GM19397 (cell line): ENCODE measurements around the gene SLC6A18.

Experiments used
- ATAC-seq: cut with Tn5 transposase; IDR thresholded peaks from one replicate; pipeline ENCODE4 v1.9.1; 2021; ENCODE audit warnings: mild to moderate bottlenecking, moderate library complexity; ENCODE audit not compliant: unreplicated experiment

SLC6A18 gene

GRCh38 chr5:1187234-1187949 lies 37.8 kb upstream of the SLC6A18 start:
- no peak for ATAC-seq

- ATAC-seq: no peak
These were observed 37.2 kb upstream of the SLC6A18 start for GRCh38 chr5:1187950-1188334.

- ATAC-seq: no peak
These were observed 36.7 kb upstream of the SLC6A18 start for GRCh38 chr5:1188464-1188863.

DNA sequence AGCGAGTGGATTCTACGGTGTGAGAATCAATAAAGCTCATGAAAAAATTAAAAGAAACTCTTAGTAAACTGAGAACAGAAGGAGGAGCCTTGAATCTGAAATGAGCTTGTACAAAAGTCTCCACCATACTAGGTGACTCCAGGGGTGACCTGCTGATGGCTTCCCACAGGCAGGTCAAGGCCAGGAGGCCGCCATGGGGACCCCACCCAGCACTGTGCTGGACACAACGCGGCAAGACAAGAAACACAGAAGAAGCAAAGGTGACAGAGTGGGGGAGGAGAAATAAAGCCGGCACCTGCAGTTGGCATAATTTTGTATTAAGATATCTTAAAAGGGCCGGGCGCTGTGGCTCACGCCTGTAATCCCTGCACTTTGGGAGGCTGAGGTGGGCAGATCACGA lies 35.9 kb upstream of the SLC6A18 start:
- ATAC-seq: no peak

DNA sequence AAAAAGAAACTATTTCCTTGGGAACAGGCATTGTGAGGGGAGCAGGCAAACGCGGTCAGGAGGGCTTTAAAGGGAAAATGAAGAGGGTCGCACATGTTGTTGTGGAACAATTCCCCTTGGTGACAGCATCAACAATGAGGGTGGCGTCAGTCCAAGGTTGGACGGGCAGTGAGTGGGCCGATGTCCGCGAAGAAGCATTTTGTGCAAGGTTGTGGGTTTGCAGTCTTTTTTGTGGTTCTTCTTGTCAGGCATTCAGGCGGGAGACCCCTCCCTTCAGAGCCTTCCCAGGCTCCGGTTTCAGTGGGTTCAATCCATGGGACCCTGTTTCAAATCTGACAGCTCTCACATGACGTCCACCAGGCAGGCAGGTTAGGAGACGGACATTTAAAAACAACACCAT lies 34.9 kb upstream of the SLC6A18 start:
- ATAC-seq: no peak

DNA sequence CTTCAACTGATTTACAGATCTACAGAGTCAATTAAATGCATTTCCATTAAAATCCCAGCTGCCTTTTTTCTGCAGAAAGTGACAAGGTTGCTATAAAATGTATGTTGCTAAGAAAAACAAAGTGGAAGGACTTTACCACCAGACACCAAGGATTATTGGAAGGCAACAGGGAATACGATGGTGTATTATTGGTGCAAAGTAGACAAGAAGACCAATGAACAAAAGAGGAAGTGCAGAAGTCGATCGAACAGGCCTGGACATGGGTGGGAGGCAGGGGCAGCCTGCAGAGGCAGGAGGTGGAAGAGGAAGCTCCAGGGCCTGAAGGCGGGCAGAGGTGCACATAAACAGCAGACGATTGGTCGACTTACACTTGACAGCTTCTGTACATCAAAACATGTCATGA lies 34.3 kb upstream of the SLC6A18 start:
- no peak for ATAC-seq

DNA sequence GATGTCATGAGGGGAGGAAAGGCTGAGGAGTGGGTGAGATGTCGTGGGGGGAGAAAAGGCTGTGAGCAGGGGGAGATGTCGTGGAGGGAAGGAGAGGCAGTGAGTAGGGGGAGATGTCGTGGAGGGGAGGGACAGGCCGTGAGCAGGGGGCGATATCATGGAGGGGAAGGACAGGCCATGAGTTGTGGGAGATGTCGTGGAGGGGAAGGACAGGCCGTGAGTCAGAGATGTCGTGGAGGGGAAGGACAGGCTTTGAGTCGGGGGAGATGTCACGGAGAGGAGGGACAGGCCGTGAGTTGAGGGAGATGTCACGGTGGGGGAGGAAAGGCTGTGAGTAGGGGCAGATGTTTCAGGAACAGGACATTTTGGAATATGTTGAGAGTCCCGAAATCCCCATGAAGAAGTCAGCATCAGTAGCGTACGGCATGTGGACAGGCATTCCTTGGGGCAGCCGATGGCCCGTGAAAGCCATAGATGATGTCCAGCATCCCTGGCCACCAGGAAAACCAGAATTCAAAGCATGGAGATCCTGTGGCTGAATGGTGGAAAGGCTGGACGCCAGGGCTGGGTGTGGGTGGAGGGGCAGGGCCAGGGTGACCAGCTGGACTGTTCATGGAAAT lies 32.1 kb upstream of the SLC6A18 start:
- ATAC-seq: no peak

- no peak for ATAC-seq
These were observed 31.6 kb upstream of the SLC6A18 start for GRCh38 chr5:1193591-1193985.

- ATAC-seq: no peak
These were observed 30.8 kb upstream of the SLC6A18 start for GRCh38 chr5:1194378-1194777.

GRCh38 chr5:1195439-1195838 lies 29.7 kb upstream of the SLC6A18 start:
- ATAC-seq: no peak

DNA sequence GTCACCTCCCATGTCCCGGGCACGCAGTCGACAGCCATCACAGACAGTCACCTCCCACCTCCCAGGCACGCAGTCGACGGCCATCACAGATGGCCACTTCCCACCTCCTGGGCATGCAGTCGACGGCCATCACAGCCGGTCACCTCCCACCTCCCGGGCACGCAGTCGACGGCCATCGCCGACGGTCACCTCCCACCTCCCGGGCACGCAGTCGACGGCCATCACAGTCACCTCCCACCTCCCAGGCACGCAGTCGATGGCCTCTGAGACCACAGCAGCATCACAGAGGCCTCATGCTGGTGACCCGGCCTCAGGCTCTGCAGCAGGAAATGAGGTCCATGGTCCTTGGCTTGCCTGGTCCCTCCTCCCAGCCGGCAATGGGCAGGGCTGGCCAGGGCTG lies 29.3 kb upstream of the SLC6A18 start:
- no peak for ATAC-seq

DNA sequence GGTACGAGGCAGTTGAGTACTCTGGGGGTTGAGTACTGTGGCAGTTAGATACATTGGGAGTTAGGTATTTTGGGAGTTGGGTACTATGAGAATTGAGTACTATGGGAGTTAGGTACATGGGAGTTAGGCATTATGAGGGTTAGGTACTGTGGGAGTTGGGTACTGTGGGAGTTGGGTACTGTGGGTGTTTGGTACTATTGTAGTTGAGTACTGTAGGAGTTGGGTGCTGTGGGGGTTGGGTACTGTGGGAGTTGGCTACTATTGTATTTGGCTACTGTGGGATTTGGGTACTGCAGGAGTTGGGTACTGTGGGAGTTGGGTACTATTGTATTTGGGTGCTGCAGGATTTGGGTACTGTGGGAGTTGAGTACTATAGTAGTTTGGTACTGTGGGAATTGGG lies 28.6 kb upstream of the SLC6A18 start:
- ATAC-seq: no peak

- ATAC-seq: no peak
These were observed 27.1 kb upstream of the SLC6A18 start for GRCh38 chr5:1197876-1198666.

DNA sequence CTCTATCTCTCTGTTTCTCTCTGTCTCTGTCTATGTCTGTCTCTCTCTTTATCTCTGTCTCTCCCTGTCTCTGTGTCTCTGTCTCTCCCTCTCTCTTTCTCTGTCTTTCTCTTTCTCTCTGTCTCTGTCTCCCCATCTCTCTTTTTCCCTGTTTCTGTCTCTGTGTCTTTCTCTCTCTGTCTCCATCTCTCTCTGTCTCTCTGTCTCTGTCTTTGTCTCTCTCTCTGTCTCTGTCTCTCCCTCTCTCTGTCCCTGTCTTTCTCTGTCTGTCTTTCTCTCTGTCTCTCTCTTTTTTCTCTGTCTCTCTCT lies 25.9 kb upstream of the SLC6A18 start:
- ATAC-seq: no peak

DNA sequence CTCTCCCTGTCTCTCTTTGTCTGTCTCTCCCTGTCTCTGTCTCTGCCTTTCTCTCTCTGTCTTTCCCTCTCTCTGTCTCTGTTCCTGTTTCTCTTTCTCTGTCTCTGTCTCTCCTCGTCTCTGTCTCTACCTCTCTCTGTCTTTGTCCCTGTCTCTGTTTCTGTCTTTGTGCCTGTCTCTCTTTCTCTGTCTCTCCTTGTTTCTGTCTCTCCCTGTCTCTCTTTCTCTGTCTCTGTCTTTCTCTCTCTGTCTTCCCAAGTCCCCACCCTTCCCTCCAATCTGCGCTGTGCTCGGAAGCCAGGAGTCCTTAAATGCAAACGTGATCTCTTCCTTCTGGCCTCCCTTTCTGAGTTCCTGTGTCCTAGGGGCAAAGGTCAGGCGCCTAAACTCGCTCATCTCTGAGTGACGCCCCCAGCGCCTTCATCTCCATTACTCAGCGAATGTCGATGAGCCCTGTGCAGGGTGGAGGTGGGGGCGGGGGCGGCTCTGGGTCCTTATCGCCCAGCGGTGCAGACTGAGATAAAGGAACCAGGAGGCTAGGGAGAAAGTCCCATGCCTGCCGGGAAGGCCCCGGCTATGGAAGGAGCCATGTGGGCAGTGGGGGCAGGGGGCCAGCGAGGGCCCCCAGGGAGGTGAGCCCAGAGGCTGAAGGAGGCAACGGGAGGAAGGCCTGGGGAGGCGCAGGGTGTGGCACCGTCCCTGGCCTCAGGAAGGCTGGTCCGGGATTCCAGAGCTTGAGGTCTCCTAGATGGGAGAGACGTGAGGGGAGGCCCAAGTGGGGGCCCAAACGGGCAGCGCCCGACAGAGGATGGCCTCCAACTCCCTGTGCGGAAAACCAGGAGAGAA lies 25.3 kb upstream of the SLC6A18 start:
- no peak for ATAC-seq

DNA sequence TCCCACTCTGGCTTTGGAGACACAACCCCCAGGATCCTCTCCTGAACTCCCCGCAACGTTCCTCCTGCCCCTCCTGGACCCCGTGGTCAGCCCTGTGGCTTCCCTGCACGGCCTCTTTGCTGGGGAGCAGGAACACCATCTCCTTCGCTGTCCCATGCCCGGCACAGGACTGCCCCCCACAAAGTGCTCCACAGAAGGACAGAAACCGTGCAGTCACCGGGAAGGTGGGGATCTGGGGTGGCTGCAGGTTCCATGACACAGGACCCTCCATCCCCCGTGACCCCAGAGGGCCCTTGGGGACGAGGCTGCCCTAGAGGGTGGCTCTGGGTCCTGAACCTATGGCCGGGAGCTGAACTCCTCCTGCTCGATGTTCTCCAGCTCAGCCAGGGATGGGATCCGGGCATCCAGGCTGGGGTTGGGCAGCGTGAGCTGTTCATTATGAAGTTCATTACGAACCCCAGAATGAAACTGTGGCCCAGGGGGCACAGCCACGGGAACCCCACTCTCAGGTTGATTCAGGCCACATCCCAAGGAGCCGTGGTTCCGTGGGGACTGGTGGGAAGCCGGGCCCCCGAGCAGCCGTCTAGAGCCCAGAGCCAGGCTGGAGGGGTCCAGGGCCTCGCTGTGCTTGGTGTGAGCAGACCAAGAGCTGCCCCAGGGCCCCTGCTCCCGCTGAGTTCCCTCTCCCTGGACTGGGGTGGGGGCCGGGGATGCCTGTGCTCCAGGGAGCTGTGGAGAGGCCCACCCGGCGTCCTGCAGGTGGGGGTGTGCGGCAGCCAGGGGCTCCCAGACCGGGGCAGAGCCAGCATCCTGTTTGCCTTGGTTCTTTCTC lies 24.5 kb upstream of the SLC6A18 start:
- no peak for ATAC-seq

DNA sequence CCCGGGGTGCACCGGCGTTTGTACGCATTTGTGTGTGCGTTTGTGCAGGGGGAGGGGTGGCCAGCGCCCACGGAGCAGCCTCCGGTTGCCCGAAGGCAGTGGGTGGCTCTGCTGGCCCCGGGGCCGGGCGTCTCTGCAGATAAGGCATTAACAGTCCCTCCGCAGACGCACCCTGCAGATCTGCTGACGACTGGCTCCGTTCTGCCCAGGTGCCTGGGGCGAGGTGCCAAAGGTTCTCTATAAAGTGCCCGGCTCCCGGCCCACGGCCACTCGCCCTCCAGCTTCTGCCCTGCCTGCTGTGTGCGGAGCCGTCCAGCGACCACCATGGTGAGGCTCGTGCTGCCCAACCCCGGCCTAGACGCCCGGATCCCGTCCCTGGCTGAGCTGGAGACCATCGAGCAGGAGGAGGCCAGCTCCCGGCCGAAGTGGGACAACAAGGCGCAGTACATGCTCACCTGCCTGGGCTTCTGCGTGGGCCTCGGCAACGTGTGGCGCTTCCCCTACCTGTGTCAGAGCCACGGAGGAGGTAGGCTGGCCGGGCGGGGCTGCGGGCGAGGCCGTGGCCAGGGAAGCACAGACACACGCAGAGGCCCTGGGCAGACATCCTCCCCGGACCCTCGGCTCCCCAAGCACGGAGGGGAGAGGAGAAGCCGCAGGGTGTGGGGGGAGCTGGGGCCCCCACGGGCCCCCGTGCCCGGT lies 23.7 kb upstream of the SLC6A18 start, which contains the start of gene SLC6A19:
TSS of gene SLC6A19 (plus strand) at position 269 of the 699 bp plus-strand sequence. CDS start at position 325, 56 bp downstream.
- no peak for ATAC-seq

- ATAC-seq: no peak
These were observed 23.0 kb upstream of the SLC6A18 start for GRCh38 chr5:1202026-1202797.

GRCh38 chr5:1202798-1203185 lies 22.4 kb upstream of the SLC6A18 start:
- ATAC-seq: no peak
